ENCODE data around the gene UTP14C. TPM values are rescaled to one million over a fixed set of nuclear protein-coding genes. Genes with fewer than 3 reads are reported as not detected.

The UTP14C gene
- total RNA-seq, 1 experiment from 2014 or later = 19.8 TPM

GRCh38 chr13:52061587-52061986 is 37.1 kb downstream of the UTP14C start:
- no peak overlapping the region for H4K8ac ChIP-seq (replicated peaks; ENCODE audit: insufficient read length, low read depth, low read length)
- Mint-ChIP-seq H3K27me3 (ENCODE audit: low read depth) (no peaks in the 10 kb centered on the region; the same call in 1 of the 2 replicates), H3K4me3 (no peak overlapping the region), H3K27ac (no peak overlapping the region), H3K4me1 (no peaks in the 10 kb centered on the region), H3K9me3 (peaks cover 41 to 45% of the 10 kb centered on the region in 2 experiments), H3K36me3 (ENCODE audit: insufficient read depth in 1 of 3, low read depth in 3 of 3) (peaks cover 6 to 23% (median 21%) of the 10 kb centered on the region in 3 experiments)
- no peak for DNase-seq
- no peaks in the 10 kb centered on the region for H4K20me1 ChIP-seq (ENCODE audit: control insufficient read depth, insufficient read depth, insufficient read length)
- H2BK120ac ChIP-seq (ENCODE audit: low read depth, low read length, poor library complexity, severe bottlenecking) = no peak overlapping the region
- H3K4ac ChIP-seq (ENCODE audit: low read depth, low read length) = no peak overlapping the region
- H3K18ac ChIP-seq (ENCODE audit: insufficient read length, low read depth, low read length) = no peak overlapping the region
- H3K14ac ChIP-seq (ENCODE audit: insufficient read depth, low read length) = no peak overlapping the region
- no peak overlapping the region for H3K56ac ChIP-seq (ENCODE audit: insufficient read length, low read depth, low read length)
- no peak overlapping the region for H3T11ph ChIP-seq (ENCODE audit: low read length)
- no peak overlapping the region for H3K9ac ChIP-seq (ENCODE audit: extremely low read depth, insufficient read length, low read length)
- H2BK5ac ChIP-seq (ENCODE audit: insufficient read length, low read length) = no peak overlapping the region
- H2BK20ac ChIP-seq (ENCODE audit: low read depth, low read length, poor library complexity, severe bottlenecking) = no peak overlapping the region
- no peaks in the 10 kb centered on the region for H3K79me2 ChIP-seq (ENCODE audit: insufficient read depth, low read length)
- no peak overlapping the region for H3K23ac ChIP-seq (ENCODE audit: insufficient read length, low read depth, low read length)
- H2BK12ac ChIP-seq (ENCODE audit: insufficient read length, low read depth, low read length) = no peak overlapping the region
- H3K27ac ChIP-seq (ENCODE audit: insufficient read length, low read depth, low read length) = no peak overlapping the region
- H2AFZ ChIP-seq (ENCODE audit: low read length) = no peak overlapping the region
- peaks cover 21% of the 10 kb centered on the region for H3K9me3 ChIP-seq (ENCODE audit: control insufficient read depth, low read depth, low read length)
- no peak overlapping the region for H2AK5ac ChIP-seq (ENCODE audit: insufficient read length, low read length)
- no peak for TF ChIP-seq CTCF (conservative IDR thresholded peaks at IDR 0.05)
- H3K4me1 ChIP-seq (ENCODE audit: insufficient read depth, low read length) = no peaks in the 10 kb centered on the region
- H3K79me1 ChIP-seq (ENCODE audit: insufficient read depth, low read depth, low read length, poor library complexity, severe bottlenecking) = no peaks in the 10 kb centered on the region
- no peak overlapping the region for H3K4me2 ChIP-seq (ENCODE audit: insufficient read depth, insufficient read length, low read length)
- H2BK15ac ChIP-seq (ENCODE audit: low read depth, low read length) = no peak overlapping the region
- H4K5ac ChIP-seq (ENCODE audit: insufficient read length, low read depth, low read length) = no peak overlapping the region
- no peak overlapping the region for H4K91ac ChIP-seq (ENCODE audit: insufficient read length, low read depth, low read length)
- WGBS (ENCODE audit: extremely low coverage, insufficient read length, low lambda C conversion rate) = no CpG with 5 or more reads among the region's 3 CpGs
- no peaks in the 10 kb centered on the region for H3K27me3 ChIP-seq (ENCODE audit: insufficient read depth, low read length)
- H3K23me2 ChIP-seq (ENCODE audit: insufficient read length, low read depth, low read length, poor library complexity, severe bottlenecking) = no peaks in the 10 kb centered on the region
